Spleen (tissue), 7 donors: ENCODE measurements around the gene WARS2.

Source experiments
- CTCF ChIP-seq, 11 experiments: fragments of 200-600 bp in 7 of 11; fragments of 450-650 bp in 4 of 11; sonication (generic) in 4 of 11; IDR thresholded peaks in 8 of 11; conservative IDR thresholded peaks in 3 of 11; 1 replicate in 7 of 11; 2 replicates in 4 of 11; pipeline versions ENCODE4 v1.4.0 to v1.8.0; 2016 to 2021; ENCODE audit warnings: antibody characterized with exemption in 11 of 11, inconsistent platforms in 4 of 11, mild to moderate bottlenecking in 1 of 11
- POLR2A ChIP-seq, 3 donors: fragments of 450-650 bp; IDR thresholded peaks; one replicate each; pipeline ENCODE4 v1.5.1; 2017; ENCODE audit warnings: antibody characterized with exemption in 3 of 3, mild to moderate bottlenecking in 1 of 3
- POLR2AphosphoS5 ChIP-seq, 3 donors: sonication (generic); formaldehyde crosslinking; IDR thresholded peaks; one replicate each; pipeline ENCODE4 v1.5.1; 2017; ENCODE audit warnings: antibody characterized with exemption in 3 of 3
- donor health status: DM: no; HTN: no; CAD: no; lungs with moderate emphysema.
- donor health status: DM: no; HTN: no; CAD: no.
- donor health status: DM: no; HTN: no; CAD: no.

GRCh38 chr1:119007670-119008482 lies 132.6 kb downstream of the WARS2 start:
- TF ChIP-seq CTCF (IDR thresholded peaks at IDR 0.05 in 8 of 11, conservative IDR thresholded peaks at IDR 0.05 in 3 of 11) (no peak), POLR2AphosphoS5 (IDR thresholded peaks at IDR 0.05) (peak in 1 of 3 donors; percentile 56), POLR2A (IDR thresholded peaks at IDR 0.05) (no peak)
